GM12891 (cell line): ENCODE data around the gene MAST1.

Experiments used
- POLR2A ChIP-seq: IDR thresholded peaks from 2 replicates; pipeline ENCODE4 v1.6.1; 2011; ENCODE audit warnings: low read depth, low read length, control low read depth
- POLR2AphosphoS5 ChIP-seq: IDR thresholded peaks from 2 replicates; pipeline ENCODE4 v1.6.1; 2011; ENCODE audit warnings: low read depth, low read length, control low read depth

- TF ChIP-seq POLR2AphosphoS5 (no peak), POLR2A (no peak)
These were observed 3.1 kb upstream of the MAST1 start for GRCh38 chr19:12834976-12835757.
